ENCODE data around the gene PIGU. TPM values are rescaled to one million over a fixed set of nuclear protein-coding genes. Genes with fewer than 3 reads are reported as not detected.

Gene PIGU
- total and polyA plus RNA-seq, 2 of the 13 experiments (the other 11 are each of a cell fraction or from before 2014, with no cell fraction given) = 45.5 to 231 TPM

GRCh38 chr20:34529742-34530141 is 147.2 kb downstream of the PIGU start:
- Histone ChIP-seq H4K20me1 (ENCODE audit: insufficient read depth, low read length) (peaks cover 15% of the 10 kb centered on the region), H3K79me2 (ENCODE audit: insufficient read depth, low read length) (peaks cover 27% of the 10 kb centered on the region), H3K4me3 (replicated peaks in 1 of 3; ENCODE audit: insufficient read depth in 1 of 3, low read depth in 2 of 3, low read length in 3 of 3) (no peak overlapping the region), H3K4me1 (ENCODE audit: insufficient read depth, low read length) (peaks cover 24% of the 10 kb centered on the region), H3K4me2 (ENCODE audit: low read depth, low read length) (no peak overlapping the region), H3K9me3 (ENCODE audit: low read length) (no peaks in the 10 kb centered on the region), H3K9ac (ENCODE audit: insufficient read depth, low read depth, low read length) (no peak overlapping the region), H3K27ac (ENCODE audit: extremely low read length, insufficient read depth, low read length) (no peak overlapping the region), H2AFZ (ENCODE audit: low read length) (no peak overlapping the region), H3K27me3 (ENCODE audit: control insufficient read depth in 1 of 2, insufficient read depth in 2 of 2, low read length in 2 of 2) (no peaks in the 10 kb centered on the region), H3K36me3 (replicated peaks in 1 of 2; ENCODE audit: control insufficient read depth in 1 of 2, insufficient read depth in 2 of 2, low read length in 2 of 2) (peaks cover 53 to 79% of the 10 kb centered on the region in 2 experiments)
- FAIRE-seq (no peak), ATAC-seq (no peak), DNase-seq (ENCODE audit: low spot score) (no peak)
- intact Hi-C loops (cut with micrococcal nuclease; ENCODE audit: unreplicated experiment) = no loop called here
- 97% methylated on average over 3 of the region's 3 CpGs for WGBS (ENCODE audit: low lambda C conversion rate)
- CTCF ChIA-PET (ENCODE audit: low intra/inter-chr PET ratio, low total read pairs) = no interaction called here
- in situ Hi-C loops (cut with HindIII; ENCODE audit: extremely low pct_ligation_motif_present, low pct_unique_long_range_greater_than_20kb) = no loop called here
- POLR2A ChIA-PET = interaction anchor here (0.6 kb wide), 1 partner anchor 245 kb away, joined by 3 read pairs; no protein-coding TSS in a partner anchor
- no TSS peak for BruUV-seq (replicated peaks)
- TF ChIP-seq ZFP1 (CRISPR knock-in tag; IDR thresholded peaks at IDR 0.05) (no peak), ZFP41 (CRISPR knock-in tag; IDR thresholded peaks at IDR 0.05; ENCODE audit: borderline replicate concordance) (no peak), ZNF614 (CRISPR knock-in tag; IDR thresholded peaks at IDR 0.05; ENCODE audit: borderline replicate concordance) (no peak), FLYWCH1 (CRISPR knock-in tag; IDR thresholded peaks at IDR 0.05) (no peak), HMG20B (CRISPR knock-in tag; conservative IDR thresholded peaks at IDR 0.05) (no peak), CBFB (CRISPR knock-in tag; IDR thresholded peaks at IDR 0.05) (no peak), SUZ12 (IDR thresholded peaks at IDR 0.05; ENCODE audit: low read depth, low read length) (no peak), ZFP36L2 (CRISPR knock-in tag; IDR thresholded peaks at IDR 0.05) (no peak), ATF7-NPFF (CRISPR knock-in tag; IDR thresholded peaks at IDR 0.05; ENCODE audit: low read depth) (no peak), ZBTB33 (CRISPR knock-in tag; IDR thresholded peaks at IDR 0.05) (no peak), NRL (CRISPR knock-in tag; IDR thresholded peaks at IDR 0.05; ENCODE audit: borderline replicate concordance) (no peak), NFRKB (IDR thresholded peaks at IDR 0.05) (no peak), SRSF4 (IDR thresholded peaks at IDR 0.05; ENCODE audit: low read depth, low read length, poor library complexity, severe bottlenecking) (no peak), GTF3A (CRISPR knock-in tag; conservative IDR thresholded peaks at IDR 0.05) (no peak)
- TF ChIP-seq, protein P1, sequence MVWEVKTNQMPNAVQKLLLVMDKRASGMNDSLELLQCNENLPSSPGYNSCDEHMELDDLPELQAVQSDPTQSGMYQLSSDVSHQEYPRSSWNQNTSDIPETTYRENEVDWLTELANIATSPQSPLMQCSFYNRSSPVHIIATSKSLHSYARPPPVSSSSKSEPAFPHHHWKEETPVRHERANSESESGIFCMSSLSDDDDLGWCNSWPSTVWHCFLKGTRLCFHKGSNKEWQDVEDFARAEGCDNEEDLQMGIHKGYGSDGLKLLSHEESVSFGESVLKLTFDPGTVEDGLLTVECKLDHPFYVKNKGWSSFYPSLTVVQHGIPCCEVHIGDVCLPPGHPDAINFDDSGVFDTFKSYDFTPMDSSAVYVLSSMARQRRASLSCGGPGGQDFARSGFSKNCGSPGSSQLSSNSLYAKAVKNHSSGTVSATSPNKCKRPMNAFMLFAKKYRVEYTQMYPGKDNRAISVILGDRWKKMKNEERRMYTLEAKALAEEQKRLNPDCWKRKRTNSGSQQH (CRISPR knock-in tag; IDR thresholded peaks at IDR 0.05; ENCODE audit: low read depth) = no peak
- TF ChIP-seq, protein P2, sequence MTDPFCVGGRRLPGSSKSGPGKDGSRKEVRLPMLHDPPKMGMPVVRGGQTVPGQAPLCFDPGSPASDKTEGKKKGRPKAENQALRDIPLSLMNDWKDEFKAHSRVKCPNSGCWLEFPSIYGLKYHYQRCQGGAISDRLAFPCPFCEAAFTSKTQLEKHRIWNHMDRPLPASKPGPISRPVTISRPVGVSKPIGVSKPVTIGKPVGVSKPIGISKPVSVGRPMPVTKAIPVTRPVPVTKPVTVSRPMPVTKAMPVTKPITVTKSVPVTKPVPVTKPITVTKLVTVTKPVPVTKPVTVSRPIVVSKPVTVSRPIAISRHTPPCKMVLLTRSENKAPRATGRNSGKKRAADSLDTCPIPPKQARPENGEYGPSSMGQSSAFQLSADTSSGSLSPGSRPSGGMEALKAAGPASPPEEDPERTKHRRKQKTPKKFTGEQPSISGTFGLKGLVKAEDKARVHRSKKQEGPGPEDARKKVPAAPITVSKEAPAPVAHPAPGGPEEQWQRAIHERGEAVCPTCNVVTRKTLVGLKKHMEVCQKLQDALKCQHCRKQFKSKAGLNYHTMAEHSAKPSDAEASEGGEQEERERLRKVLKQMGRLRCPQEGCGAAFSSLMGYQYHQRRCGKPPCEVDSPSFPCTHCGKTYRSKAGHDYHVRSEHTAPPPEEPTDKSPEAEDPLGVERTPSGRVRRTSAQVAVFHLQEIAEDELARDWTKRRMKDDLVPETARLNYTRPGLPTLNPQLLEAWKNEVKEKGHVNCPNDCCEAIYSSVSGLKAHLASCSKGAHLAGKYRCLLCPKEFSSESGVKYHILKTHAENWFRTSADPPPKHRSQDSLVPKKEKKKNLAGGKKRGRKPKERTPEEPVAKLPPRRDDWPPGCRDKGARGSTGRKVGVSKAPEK (CRISPR knock-in tag; IDR thresholded peaks at IDR 0.05; ENCODE audit: borderline replicate concordance) = no peak
- TF ChIP-seq, protein P3, sequence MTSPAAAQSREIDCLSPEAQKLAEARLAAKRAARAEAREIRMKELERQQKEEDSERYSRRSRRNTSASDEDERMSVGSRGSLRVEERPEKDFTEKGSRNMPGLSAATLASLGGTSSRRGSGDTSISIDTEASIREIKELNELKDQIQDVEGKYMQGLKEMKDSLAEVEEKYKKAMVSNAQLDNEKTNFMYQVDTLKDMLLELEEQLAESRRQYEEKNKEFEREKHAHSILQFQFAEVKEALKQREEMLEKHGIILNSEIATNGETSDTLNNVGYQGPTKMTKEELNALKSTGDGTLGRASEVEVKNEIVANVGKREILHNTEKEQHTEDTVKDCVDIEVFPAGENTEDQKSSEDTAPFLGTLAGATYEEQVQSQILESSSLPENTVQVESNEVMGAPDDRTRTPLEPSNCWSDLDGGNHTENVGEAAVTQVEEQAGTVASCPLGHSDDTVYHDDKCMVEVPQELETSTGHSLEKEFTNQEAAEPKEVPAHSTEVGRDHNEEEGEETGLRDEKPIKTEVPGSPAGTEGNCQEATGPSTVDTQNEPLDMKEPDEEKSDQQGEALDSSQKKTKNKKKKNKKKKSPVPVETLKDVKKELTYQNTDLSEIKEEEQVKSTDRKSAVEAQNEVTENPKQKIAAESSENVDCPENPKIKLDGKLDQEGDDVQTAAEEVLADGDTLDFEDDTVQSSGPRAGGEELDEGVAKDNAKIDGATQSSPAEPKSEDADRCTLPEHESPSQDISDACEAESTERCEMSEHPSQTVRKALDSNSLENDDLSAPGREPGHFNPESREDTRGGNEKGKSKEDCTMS (CRISPR knock-in tag; conservative IDR thresholded peaks at IDR 0.05) = no peak
